Activated CD8-positive, alpha-beta T cell treated with anti-CD3 and anti-CD28 coated beads for 36 hours (primary cell): ENCODE data around the gene NUP210. TPM values are rescaled to one million over a fixed set of nuclear protein-coding genes. Genes with fewer than 3 reads are reported as not detected.

Experiments
- ATAC-seq: fragments of 200-7000 bp; cut with Tn5 transposase; one replicate; pipeline ENCODE4 v1.10.0; 2021; ENCODE audit warnings: mild to moderate bottlenecking, moderate library complexity
- CTCF ChIA-PET: fragments of 350-600 bp; sonication (Branson Sonifier 250); formaldehyde crosslinking; loops from one replicate; lab custom pipeline; 2021; ENCODE audit warnings: antibody characterized with exemption; lab: Charles Lee
- POLR2A ChIA-PET: fragments of 350-600 bp; sonication (Branson Sonifier 250); formaldehyde crosslinking; loops from one replicate; lab custom pipeline; 2021; ENCODE audit warnings: antibody characterized with exemption; lab: Charles Lee
- DNase-seq: peaks from one replicate; pipeline ENCODE4 v3.0.0-alpha.2; 2020
- H3K27ac Mint-ChIP-seq: one replicate; pipeline ENCODE4 v1.8.0; 2021; ENCODE audit warnings: mild to moderate bottlenecking, mixed read lengths
- H3K27me3 Mint-ChIP-seq: one replicate; pipeline ENCODE4 v1.8.0; 2021; ENCODE audit warnings: mixed read lengths
- H3K36me3 Mint-ChIP-seq: one replicate; pipeline ENCODE4 v1.8.0; 2021; ENCODE audit warnings: low read depth, mixed read lengths
- H3K4me1 Mint-ChIP-seq: one replicate; pipeline ENCODE4 v1.8.0; 2021; ENCODE audit warnings: low read depth, mixed read lengths
- H3K4me3 Mint-ChIP-seq: one replicate; pipeline ENCODE4 v1.8.0; 2021; ENCODE audit warnings: mild to moderate bottlenecking, moderate library complexity, mixed read lengths
- H3K9me3 Mint-ChIP-seq: one replicate; pipeline ENCODE4 v1.8.0; 2021; ENCODE audit warnings: mixed read lengths
- intact Hi-C: fragments of 100-400 bp; cut with micrococcal nuclease; formaldehyde crosslinking; loops from one replicate; pipeline ENCODE4 v1.10.0; 2022
- total RNA-seq, 2 experiments: library from RNA; stranded (reverse); gene quantifications; one replicate each; pipeline ENCODE4 v1.2.3, GENCODE V29; 2021
- TF ChIP-seq, protein P1 (sequence below): fragments of 200-600 bp; IDR thresholded peaks from one replicate; pipeline ENCODE4 v1.8.0; 2022; ENCODE audit warnings: antibody characterized with exemption, mild to moderate bottlenecking

Gene NUP210
- total RNA-seq, 2 experiments from 2014 or later, result 142 to 143 TPM

DNA sequence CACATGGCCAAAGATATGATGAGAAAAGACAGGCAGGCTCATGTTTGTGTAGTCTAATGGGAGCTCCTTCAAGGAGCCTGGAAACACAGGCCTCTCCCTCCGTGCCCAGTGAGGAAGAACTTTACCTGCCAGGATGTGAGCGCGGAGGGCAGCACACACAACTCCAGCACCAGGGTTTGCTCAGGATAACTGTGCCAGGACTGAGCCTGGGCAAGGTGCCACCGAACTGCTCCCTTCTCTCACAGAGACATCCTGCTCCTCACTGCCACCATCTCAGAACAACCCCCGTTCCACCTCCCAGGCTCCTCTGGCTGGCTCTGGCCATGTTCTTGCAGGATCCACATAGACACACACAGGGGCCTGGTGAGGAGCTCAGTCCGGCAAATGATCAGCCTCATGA, 87.4 kb downstream of the NUP210 start:
- CTCF ChIA-PET, result interaction anchor here (1.4 to 1.7 kb wide), 2 partner anchors 14 to 241 kb away, joined by 5 read pairs; no protein-coding TSS in a partner anchor
- peak overlapping the region; percentile 18 for H3K27ac Mint-ChIP-seq
- POLR2A ChIA-PET, result interaction anchor here (1.9 to 2.4 kb wide), 2 partner anchors 8 to 11 kb away, joined by 5 to 9 read pairs; no protein-coding TSS in a partner anchor
- DNase-seq (no peak), ATAC-seq (no peak)
- TF ChIP-seq, protein P1, sequence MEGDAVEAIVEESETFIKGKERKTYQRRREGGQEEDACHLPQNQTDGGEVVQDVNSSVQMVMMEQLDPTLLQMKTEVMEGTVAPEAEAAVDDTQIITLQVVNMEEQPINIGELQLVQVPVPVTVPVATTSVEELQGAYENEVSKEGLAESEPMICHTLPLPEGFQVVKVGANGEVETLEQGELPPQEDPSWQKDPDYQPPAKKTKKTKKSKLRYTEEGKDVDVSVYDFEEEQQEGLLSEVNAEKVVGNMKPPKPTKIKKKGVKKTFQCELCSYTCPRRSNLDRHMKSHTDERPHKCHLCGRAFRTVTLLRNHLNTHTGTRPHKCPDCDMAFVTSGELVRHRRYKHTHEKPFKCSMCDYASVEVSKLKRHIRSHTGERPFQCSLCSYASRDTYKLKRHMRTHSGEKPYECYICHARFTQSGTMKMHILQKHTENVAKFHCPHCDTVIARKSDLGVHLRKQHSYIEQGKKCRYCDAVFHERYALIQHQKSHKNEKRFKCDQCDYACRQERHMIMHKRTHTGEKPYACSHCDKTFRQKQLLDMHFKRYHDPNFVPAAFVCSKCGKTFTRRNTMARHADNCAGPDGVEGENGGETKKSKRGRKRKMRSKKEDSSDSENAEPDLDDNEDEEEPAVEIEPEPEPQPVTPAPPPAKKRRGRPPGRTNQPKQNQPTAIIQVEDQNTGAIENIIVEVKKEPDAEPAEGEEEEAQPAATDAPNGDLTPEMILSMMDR, result no peak
- no peaks in the 10 kb centered on the region for H3K27me3 Mint-ChIP-seq
- peaks cover 47% of the 10 kb centered on the region for H3K36me3 Mint-ChIP-seq
- intact Hi-C loops, result no loop called here
- H3K4me3 Mint-ChIP-seq, result no peak overlapping the region
- no peaks in the 10 kb centered on the region for H3K4me1 Mint-ChIP-seq
- H3K9me3 Mint-ChIP-seq, result no peaks in the 10 kb centered on the region

DNA sequence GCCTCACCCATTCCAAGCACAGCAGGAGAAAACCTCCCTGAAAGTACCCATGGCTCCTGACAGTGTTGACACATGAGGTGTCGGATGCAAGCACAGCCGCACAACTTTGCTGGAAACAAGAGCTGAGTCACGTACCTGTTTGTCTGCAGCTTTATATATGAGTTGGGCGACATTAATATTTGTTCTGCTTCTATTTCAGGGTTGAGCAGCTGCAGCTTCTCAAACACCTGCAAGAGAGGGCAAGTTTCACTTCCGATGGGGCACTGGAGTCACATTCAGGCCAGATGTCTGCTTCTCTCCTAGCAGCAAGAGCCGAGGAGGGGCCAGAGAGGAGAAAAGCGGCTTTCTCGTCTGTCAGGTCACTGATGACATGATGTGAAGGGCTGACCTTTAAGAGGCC, 88.0 kb downstream of the NUP210 start:
- Mint-ChIP-seq H3K27ac (peak overlapping the region; percentile 59), H3K4me3 (no peak overlapping the region), H3K4me1 (no peaks in the 10 kb centered on the region), H3K36me3 (peaks cover 47% of the 10 kb centered on the region), H3K27me3 (no peaks in the 10 kb centered on the region), H3K9me3 (no peaks in the 10 kb centered on the region)
- DNase-seq (no peak), ATAC-seq (no peak)
- intact Hi-C loops, result no loop called here
- ChIA-PET POLR2A (interaction anchor here (1.9 to 2.4 kb wide), 2 partner anchors 9 to 11 kb away, joined by 5 to 9 read pairs; no protein-coding TSS in a partner anchor), CTCF (interaction anchor here (1.4 to 1.7 kb wide), 2 partner anchors 14 to 241 kb away, joined by 5 read pairs; no protein-coding TSS in a partner anchor)
- TF ChIP-seq, protein P1, result no peak

DNA sequence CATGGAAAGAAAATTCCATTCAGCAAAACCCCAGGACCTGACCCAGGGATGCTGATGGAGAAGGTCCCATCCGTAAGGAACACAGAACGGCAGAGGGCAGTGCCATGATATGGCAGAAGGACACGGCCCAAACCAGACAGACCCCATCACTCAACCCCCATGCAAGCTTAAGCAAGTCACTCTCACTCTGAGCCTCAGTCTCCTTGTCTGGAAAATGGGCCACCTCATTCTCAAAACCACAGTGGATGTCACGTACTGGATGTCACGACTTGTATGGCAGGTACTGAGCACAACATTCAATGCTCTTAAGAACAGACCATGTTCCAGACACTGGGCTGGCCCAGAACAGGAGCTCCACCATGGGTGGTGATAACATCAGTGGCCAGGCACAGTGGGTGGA, 90.4 kb downstream of the NUP210 start:
- POLR2A ChIA-PET, result no interaction called here
- Mint-ChIP-seq H3K27ac (no peak overlapping the region), H3K27me3 (no peaks in the 10 kb centered on the region), H3K36me3 (peaks cover 49% of the 10 kb centered on the region), H3K9me3 (no peaks in the 10 kb centered on the region), H3K4me1 (no peaks in the 10 kb centered on the region), H3K4me3 (no peak overlapping the region)
- TF ChIP-seq, protein P1, result no peak
- ATAC-seq (no peak), DNase-seq (no peak)
- intact Hi-C loops, result no loop called here
- CTCF ChIA-PET, result interaction anchor here (0.9 to 1.3 kb wide), 2 partner anchors 17 to 124 kb away, joined by 4 read pairs; no protein-coding TSS in a partner anchor

DNA sequence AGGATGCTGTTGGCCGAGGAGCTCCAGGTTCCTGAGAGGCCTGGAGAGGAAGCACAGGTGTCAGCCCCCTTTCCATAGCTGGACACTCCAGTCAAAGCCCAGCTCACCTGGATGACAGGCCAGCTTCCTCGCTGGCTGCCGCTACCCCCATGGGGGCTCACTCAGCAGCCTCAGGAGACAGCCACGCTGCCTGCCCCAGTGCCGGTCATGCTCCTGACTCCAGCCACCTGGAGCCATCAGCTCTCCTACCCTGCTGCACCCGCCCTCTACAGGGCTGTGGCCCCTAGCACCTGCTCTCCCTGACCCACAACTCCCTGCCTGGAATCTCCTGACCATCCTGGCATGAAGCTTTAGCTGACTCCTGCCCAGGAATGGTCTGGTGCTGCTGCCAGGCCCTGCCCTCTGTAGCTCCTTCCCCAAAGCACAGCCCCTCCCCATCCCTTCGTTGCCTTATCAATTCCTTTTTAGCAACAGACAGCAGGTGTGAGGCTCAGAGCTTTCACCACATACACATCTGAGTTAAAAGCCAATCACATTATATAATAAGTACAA, 94.2 kb downstream of the NUP210 start:
- no peak for DNase-seq
- TF ChIP-seq, protein P1, result no peak

More for the DNA sequence above, 94.2 kb downstream of the NUP210 start:
- H3K27ac Mint-ChIP-seq, result peak overlapping the region; percentile 36
- peaks cover 51% of the 10 kb centered on the region for H3K36me3 Mint-ChIP-seq
- POLR2A ChIA-PET, result interaction anchor here (0.6 to 1.3 kb wide), 4 partner anchors 9 to 219 kb away, joined by 3 to 4 read pairs (median 4); no protein-coding TSS in a partner anchor
- H3K4me1 Mint-ChIP-seq, result no peaks in the 10 kb centered on the region
- CTCF ChIA-PET, result interaction anchor here (0.5 to 1.4 kb wide), 2 partner anchors 109 to 233 kb away, joined by 3 to 5 read pairs; no protein-coding TSS in a partner anchor
- no peak overlapping the region for H3K4me3 Mint-ChIP-seq
- intact Hi-C loops, result no loop called here
- no peaks in the 10 kb centered on the region for H3K27me3 Mint-ChIP-seq
- ATAC-seq, result no peak
- no peaks in the 10 kb centered on the region for H3K9me3 Mint-ChIP-seq
